RWPE1 (cell line): ENCODE data around the gene THAP10.
"Not testable (repeated sequence)": the region's sequence is repeated elsewhere in the genome, so short reads cannot be mapped to it uniquely, and the experiment has no call there.

ENCODE experiments used
- CTCF ChIA-PET: fragments of 350-600 bp; sonication (Branson Sonifier 250); formaldehyde crosslinking; extraction: SDS; loops from one replicate; lab custom pipeline; 2021; lab: Yijun Ruan, JAX
- POLR2A ChIA-PET: fragments of 400-600 bp; formaldehyde crosslinking; extraction: SDS; loops from one replicate; lab custom pipeline; 2020; ENCODE audit warnings: antibody characterized with exemption; ENCODE audit not compliant: low non-redundant PET; lab: Yijun Ruan, JAX
- DNase-seq: peaks from one replicate; pipeline ENCODE4 v3.0.0; 2012; ENCODE audit warnings: low spot score
- H3K27ac ChIP-seq: fragments of 450-650 bp; 2 replicates; pipeline ENCODE4 v1.5.1; 2017
- CTCF ChIP-seq: fragments of 450-650 bp; conservative IDR thresholded peaks from 2 replicates; pipeline ENCODE4 v1.5.1; 2017; ENCODE audit warnings: low read depth, mild to moderate bottlenecking

Gene THAP10

GRCh38 chr15:70880781-70881180 lies 11.5 kb downstream of the THAP10 start:
- no peak overlapping the region for H3K27ac ChIP-seq
- DNase-seq: no peak
- CTCF ChIA-PET: interaction anchor here (0.6 kb wide), 1 partner anchor 96 kb away, joined by 3 read pairs; no protein-coding TSS in a partner anchor
- no peak for TF ChIP-seq CTCF
- POLR2A ChIA-PET: no interaction called here

GRCh38 chr15:70879401-70879800 lies 12.8 kb downstream of the THAP10 start:
- TF ChIP-seq CTCF: no peak
- ChIA-PET POLR2A (no interaction called here), CTCF (interaction anchor here (0.6 to 1.2 kb wide), 2 partner anchors 55 to 154 kb away, joined by 3 to 4 read pairs; no protein-coding TSS in a partner anchor)
- DNase-seq: no peak
- H3K27ac ChIP-seq: no peak overlapping the region

- ChIA-PET CTCF (no interaction called here), POLR2A (no interaction called here)
- no peak overlapping the region for H3K27ac ChIP-seq
- TF ChIP-seq CTCF: no peak
- DNase-seq: no peak
These were observed 15.6 kb downstream of the THAP10 start for GRCh38 chr15:70876683-70877082.

GRCh38 chr15:70876011-70876410 lies 16.2 kb downstream of the THAP10 start:
- POLR2A ChIA-PET: no interaction called here
- no peak for DNase-seq
- TF ChIP-seq CTCF: no peak
- H3K27ac ChIP-seq: no peak overlapping the region
- CTCF ChIA-PET: interaction anchor here (1.1 to 1.8 kb wide), 3 partner anchors 45 to 195 kb away, joined by 4 to 8 read pairs (median 5); no protein-coding TSS in a partner anchor

- TF ChIP-seq CTCF: peak; percentile 81
- DNase-seq: no peak
- ChIA-PET POLR2A (no interaction called here), CTCF (interaction anchor here (0.5 to 1.9 kb wide), 15 partner anchors 16 to 741 kb away, joined by 3 to 25 read pairs (median 4); no protein-coding TSS in a partner anchor)
- no peak overlapping the region for H3K27ac ChIP-seq
These were observed 17.0 kb downstream of the THAP10 start for GRCh38 chr15:70875001-70875782.

GRCh38 chr15:70873232-70874054 lies 18.8 kb downstream of the THAP10 start:
- TF ChIP-seq CTCF: no peak
- DNase-seq: no peak
- ChIA-PET POLR2A (no interaction called here), CTCF (interaction anchor here (1.9 kb wide), 1 partner anchor 48 kb away, joined by 25 read pairs; no protein-coding TSS in a partner anchor)
- H3K27ac ChIP-seq: no peak overlapping the region

- POLR2A ChIA-PET, CTCF ChIA-PET, DNase-seq: not testable (repeated sequence)
These were observed 20.7 kb downstream of the THAP10 start for GRCh38 chr15:70871490-70871889.

More at GRCh38 chr15:70871490-70871889, 20.7 kb downstream of the THAP10 start:
- not testable (repeated sequence) for H3K27ac ChIP-seq
